ENCODE results near the gene KLHL14.

KLHL14 gene

DNA sequence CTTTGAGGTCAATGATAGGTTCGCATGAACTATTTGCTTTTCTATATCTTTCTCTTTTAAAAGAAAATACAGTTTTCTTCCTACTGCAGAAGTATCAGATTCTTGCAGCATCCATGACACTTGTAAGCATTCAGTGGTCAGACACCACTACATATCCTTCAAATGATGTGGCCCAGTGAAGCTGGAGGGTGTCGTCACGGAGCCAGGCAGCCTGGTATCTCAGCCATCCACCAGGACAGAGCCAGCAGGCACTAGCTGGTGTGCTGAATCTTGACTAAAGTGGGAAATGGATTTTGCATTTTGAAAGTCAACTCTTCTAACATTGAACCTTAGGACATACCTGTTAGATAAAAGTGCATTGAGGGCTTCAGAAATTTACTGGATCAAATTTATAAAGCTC is 5.4 kb downstream of the KLHL14 start:
- DNase-seq (ENCODE audit: extremely low spot score) = no peak
- ChIA-PET CTCF (no interaction called here), POLR2A (no interaction called here)
- no peak for TF ChIP-seq TARDBP (IDR thresholded peaks at IDR 0.05)
- TF ChIP-seq SP1 (IDR thresholded peaks at IDR 0.05) = no peak
- TF ChIP-seq ARNT (IDR thresholded peaks at IDR 0.05) = no peak
- no peak for TF ChIP-seq BHLHE40 (IDR thresholded peaks at IDR 0.05; ENCODE audit: borderline replicate concordance)
- TF ChIP-seq, protein P1, sequence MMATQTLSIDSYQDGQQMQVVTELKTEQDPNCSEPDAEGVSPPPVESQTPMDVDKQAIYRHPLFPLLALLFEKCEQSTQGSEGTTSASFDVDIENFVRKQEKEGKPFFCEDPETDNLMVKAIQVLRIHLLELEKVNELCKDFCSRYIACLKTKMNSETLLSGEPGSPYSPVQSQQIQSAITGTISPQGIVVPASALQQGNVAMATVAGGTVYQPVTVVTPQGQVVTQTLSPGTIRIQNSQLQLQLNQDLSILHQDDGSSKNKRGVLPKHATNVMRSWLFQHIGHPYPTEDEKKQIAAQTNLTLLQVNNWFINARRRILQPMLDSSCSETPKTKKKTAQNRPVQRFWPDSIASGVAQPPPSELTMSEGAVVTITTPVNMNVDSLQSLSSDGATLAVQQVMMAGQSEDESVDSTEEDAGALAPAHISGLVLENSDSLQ (IDR thresholded peaks at IDR 0.05) = no peak
- no peak for TF ChIP-seq HDGF (IDR thresholded peaks at IDR 0.05; ENCODE audit: borderline replicate concordance)
- no peak for TF ChIP-seq CTBP1 (IDR thresholded peaks at IDR 0.05; ENCODE audit: borderline replicate concordance)
- no peak for TF ChIP-seq LEF1 (IDR thresholded peaks at IDR 0.05; ENCODE audit: borderline replicate concordance)
- no peak for TF ChIP-seq L3MBTL2 (conservative IDR thresholded peaks at IDR 0.05)
- no peak for TF ChIP-seq NFRKB (IDR thresholded peaks at IDR 0.05)

DNA sequence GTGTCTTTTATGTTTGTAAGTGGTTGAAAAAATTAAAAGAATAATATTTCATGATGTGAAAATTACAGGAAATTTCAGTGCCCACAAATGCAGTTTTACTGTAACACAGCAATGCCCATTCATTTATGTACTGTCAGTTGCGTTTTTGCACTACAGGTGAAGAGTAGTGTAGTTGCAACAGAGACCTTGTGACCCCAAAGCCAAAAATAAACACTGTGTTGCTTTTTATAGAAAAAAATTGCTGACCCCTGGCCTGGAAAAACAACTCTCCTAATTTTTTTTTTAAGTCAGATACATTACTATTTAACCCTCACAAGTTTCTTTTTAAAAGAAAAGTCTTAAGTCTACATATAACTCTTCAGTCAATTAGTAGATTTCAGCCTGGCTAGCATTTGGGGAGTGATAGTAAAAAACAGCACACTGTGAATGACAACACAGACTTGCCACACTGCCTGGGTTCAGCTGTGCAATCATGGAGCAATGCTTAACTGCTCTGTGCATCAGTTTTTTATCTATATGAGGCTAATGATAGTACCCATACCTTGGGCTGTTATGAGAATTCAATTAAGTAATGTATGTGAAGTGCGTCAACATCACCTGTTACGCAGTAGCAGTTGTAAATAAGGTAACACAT is 8.1 kb downstream of the KLHL14 start:
- ChIA-PET POLR2A (no interaction called here), CTCF (no interaction called here)

DNA sequence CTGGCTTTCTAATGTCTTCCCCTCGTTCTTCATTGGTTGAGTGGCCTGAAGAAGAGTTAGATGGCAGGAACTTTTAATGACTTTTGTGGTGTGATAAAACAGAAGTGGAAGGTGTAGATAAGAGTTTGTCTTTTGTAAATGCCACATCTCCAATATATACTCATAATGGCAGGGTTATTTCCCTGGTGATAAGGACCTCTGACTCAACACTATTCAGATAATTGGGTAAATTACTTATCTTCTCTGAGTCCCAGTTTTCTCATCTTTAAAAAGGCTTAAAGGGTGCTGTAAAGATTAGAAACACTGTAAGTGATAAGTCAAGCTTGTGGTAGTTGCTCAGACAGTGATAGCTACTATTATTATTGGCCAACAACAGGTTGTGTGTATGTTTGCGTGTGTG is 9.5 kb downstream of the KLHL14 start:
- POLR2A ChIA-PET = interaction anchor here (1.1 kb wide), 1 partner anchor 9 kb away, joined by 4 read pairs; no protein-coding TSS in a partner anchor

More for the DNA sequence above, 8.1 kb downstream of the KLHL14 start:
- DNase-seq (ENCODE audit: extremely low spot score) = no peak
- TF ChIP-seq FOXA1 (IDR thresholded peaks at IDR 0.05) (no peak), NFRKB (IDR thresholded peaks at IDR 0.05) (no peak), TARDBP (IDR thresholded peaks at IDR 0.05) (no peak)

DNA sequence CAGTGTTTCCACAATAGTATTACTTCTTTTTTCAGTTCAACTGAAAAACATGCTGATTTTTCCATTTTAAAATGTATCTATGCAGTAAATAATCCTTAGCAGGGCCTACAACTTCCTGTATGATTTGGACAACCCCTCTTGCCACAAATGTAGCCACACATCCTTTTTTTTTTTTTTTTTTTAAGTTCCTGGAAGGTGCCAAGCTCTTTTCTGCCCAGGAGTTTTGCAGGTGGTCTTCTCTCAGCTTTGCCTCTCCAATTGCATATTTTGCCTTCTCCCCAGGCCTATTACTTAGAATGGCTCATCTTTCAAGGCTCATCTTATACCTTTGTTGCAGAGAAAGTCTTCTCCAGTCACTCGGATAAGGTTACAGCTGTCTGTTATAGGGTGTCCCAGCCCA is 11.6 kb downstream of the KLHL14 start:
- no peak for TF ChIP-seq BHLHE40 (IDR thresholded peaks at IDR 0.05; ENCODE audit: borderline replicate concordance)
- TF ChIP-seq TARDBP (IDR thresholded peaks at IDR 0.05) = no peak
- no peak for TF ChIP-seq FOXK2 (IDR thresholded peaks at IDR 0.05)
- no peak for TF ChIP-seq SP1 (IDR thresholded peaks at IDR 0.05)
- no peak for TF ChIP-seq L3MBTL2 (conservative IDR thresholded peaks at IDR 0.05)
- TF ChIP-seq ZNF384 (IDR thresholded peaks at IDR 0.05) = no peak
- TF ChIP-seq, protein P1 (IDR thresholded peaks at IDR 0.05) = no peak
- TF ChIP-seq ARNT (IDR thresholded peaks at IDR 0.05) = no peak
- no peak for TF ChIP-seq FOXA1 (IDR thresholded peaks at IDR 0.05)
- TF ChIP-seq FOXM1 (IDR thresholded peaks at IDR 0.05; ENCODE audit: borderline replicate concordance) = no peak
- TF ChIP-seq CTBP1 (IDR thresholded peaks at IDR 0.05; ENCODE audit: borderline replicate concordance) = no peak
- TF ChIP-seq HDGF (IDR thresholded peaks at IDR 0.05; ENCODE audit: borderline replicate concordance) = no peak
- TF ChIP-seq NFRKB (IDR thresholded peaks at IDR 0.05) = no peak
- TF ChIP-seq SUZ12 (IDR thresholded peaks at IDR 0.05) = no peak
- no peak for DNase-seq (ENCODE audit: extremely low spot score)
- ChIA-PET CTCF (interaction anchor here (0.6 kb wide), 1 partner anchor 1174 kb away, joined by 4 read pairs; no protein-coding TSS in a partner anchor), POLR2A (no interaction called here)

More for the DNA sequence above, 9.5 kb downstream of the KLHL14 start:
- no peak for DNase-seq (ENCODE audit: extremely low spot score)
- TF ChIP-seq ELF4 (IDR thresholded peaks at IDR 0.05) = no peak
- CTCF ChIA-PET = no interaction called here

DNA sequence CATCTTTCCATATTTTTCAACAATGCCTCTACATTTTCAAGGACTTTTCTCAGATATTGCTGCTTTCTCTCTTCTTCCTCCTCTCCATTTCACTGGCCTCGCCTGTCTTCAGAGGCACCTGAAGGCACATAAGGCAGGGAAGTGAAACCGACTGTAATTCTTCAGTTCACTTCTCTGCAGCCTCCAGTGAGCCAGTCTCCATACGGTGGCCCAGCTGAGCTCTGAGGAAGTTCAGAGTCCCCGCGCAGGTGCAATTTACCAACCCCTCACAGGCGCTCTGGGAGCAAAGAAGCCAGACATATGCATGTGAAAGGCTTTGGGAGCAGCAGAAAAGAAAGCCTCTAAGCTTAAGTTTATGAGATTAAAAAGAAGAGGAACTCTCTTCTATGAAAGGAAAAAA is 12.4 kb downstream of the KLHL14 start:
- DNase-seq (ENCODE audit: extremely low spot score) = no peak
- TF ChIP-seq, protein P1 (IDR thresholded peaks at IDR 0.05) = no peak
- TF ChIP-seq SP1 (IDR thresholded peaks at IDR 0.05) (no peak), BHLHE40 (IDR thresholded peaks at IDR 0.05; ENCODE audit: borderline replicate concordance) (no peak), CTBP1 (IDR thresholded peaks at IDR 0.05; ENCODE audit: borderline replicate concordance) (no peak), FOXM1 (IDR thresholded peaks at IDR 0.05; ENCODE audit: borderline replicate concordance) (no peak), FOXK2 (IDR thresholded peaks at IDR 0.05) (no peak), FOXA1 (IDR thresholded peaks at IDR 0.05) (no peak), NFRKB (IDR thresholded peaks at IDR 0.05) (no peak), LEF1 (IDR thresholded peaks at IDR 0.05; ENCODE audit: borderline replicate concordance) (no peak), L3MBTL2 (conservative IDR thresholded peaks at IDR 0.05) (no peak), ELF4 (IDR thresholded peaks at IDR 0.05) (no peak), ZNF384 (IDR thresholded peaks at IDR 0.05) (no peak), SUZ12 (IDR thresholded peaks at IDR 0.05) (no peak), ARNT (IDR thresholded peaks at IDR 0.05) (no peak)
- ChIA-PET CTCF (no interaction called here), POLR2A (no interaction called here)

DNA sequence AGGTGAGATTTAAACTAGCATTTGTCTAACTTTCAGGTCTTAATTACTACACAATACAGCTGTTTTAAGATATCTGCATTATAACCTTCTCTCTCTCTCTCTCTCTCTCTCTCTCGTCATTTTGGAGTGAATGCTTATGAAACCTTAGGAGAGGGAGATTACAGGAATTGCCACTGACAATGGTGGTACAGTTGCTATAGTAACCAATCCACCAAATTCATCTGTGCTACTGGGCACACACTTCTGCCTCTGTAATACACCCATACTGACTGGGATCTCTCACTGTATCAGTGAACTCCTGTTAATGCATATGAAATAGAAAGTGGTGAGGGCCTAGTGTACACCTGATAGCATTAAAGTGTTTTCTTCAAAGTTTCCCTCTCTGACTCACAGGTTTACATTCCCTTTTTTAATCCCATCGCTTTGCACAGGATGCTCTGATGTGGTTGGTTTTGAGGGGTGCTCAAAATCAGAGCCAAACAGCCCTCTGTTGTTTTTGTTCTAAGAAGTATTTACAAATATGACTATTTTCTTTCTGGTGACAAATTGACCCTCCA is 13.1 kb downstream of the KLHL14 start:
- CTCF ChIA-PET = no interaction called here
- no peak for TF ChIP-seq SP1 (IDR thresholded peaks at IDR 0.05)
- no peak for TF ChIP-seq L3MBTL2 (conservative IDR thresholded peaks at IDR 0.05)
- no peak for DNase-seq (ENCODE audit: extremely low spot score)
- POLR2A ChIA-PET = no interaction called here

Data from HEK293T (cell line).